LNCAP (cell line): Measurements from ENCODE around the gene ZNF547.

Experiments
- TF ChIP-seq, protein P1 (sequence below): fragments of 450-650 bp; IDR thresholded peaks from 2 replicates; pipeline ENCODE4 v1.5.1; 2017; ENCODE audit warnings: mild to moderate bottlenecking

ZNF547 gene

DNA sequence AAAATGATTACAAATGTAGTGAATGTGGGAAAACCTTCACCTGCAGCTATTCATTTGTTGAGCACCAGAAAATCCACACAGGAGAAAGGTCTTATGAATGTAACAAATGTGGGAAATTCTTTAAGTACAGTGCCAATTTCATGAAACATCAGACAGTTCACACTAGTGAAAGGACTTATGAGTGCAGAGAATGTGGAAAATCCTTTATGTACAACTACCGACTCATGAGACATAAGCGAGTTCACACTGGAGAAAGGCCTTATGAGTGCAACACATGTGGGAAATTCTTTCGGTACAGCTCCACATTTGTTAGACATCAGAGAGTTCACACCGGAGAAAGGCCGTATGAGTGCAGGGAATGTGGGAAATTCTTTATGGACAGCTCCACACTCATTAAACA is 35.5 kb downstream of the ZNF547 start:
- TF ChIP-seq, protein P1, sequence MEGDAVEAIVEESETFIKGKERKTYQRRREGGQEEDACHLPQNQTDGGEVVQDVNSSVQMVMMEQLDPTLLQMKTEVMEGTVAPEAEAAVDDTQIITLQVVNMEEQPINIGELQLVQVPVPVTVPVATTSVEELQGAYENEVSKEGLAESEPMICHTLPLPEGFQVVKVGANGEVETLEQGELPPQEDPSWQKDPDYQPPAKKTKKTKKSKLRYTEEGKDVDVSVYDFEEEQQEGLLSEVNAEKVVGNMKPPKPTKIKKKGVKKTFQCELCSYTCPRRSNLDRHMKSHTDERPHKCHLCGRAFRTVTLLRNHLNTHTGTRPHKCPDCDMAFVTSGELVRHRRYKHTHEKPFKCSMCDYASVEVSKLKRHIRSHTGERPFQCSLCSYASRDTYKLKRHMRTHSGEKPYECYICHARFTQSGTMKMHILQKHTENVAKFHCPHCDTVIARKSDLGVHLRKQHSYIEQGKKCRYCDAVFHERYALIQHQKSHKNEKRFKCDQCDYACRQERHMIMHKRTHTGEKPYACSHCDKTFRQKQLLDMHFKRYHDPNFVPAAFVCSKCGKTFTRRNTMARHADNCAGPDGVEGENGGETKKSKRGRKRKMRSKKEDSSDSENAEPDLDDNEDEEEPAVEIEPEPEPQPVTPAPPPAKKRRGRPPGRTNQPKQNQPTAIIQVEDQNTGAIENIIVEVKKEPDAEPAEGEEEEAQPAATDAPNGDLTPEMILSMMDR, result no peak

DNA sequence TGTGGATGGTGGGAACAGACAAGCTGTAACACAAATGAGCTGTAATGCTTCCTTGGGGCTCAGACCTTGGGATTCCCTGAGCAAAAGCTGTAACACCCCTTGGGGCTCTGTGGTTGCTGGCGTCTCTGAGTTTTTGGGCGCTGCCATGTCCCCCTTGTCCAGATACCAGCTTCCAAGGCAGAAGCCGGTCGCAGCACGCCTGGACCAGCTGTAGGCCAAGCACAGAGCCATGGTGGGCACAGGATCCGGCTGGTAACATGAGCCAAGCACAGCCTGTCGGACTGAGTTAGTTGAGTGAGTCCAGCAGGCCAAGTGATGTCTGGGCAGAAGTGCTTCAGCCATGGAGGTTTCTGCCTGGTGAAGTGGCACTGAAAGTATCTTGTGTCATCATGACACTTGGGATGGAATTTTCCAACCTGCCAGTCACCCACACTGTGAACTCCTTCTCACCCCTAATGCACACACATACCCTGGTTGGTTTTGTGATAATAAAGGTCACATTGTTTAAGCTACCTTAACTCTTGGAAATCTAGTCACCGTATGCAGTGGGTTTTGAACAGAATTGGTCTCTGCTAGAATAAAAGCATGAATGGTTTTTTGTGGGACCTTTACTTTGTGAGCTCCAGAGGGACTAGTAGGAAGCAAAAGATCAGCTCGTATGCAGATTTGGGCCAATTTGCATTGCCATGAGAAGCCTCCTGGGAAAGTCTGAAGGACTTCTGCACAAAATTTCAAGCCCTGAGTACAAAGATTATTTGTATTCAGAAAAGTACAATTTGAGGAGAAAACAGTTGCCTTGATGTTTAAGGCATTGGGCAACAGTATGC is 40.6 kb downstream of the ZNF547 start:
- TF ChIP-seq, protein P1, result no peak

DNA sequence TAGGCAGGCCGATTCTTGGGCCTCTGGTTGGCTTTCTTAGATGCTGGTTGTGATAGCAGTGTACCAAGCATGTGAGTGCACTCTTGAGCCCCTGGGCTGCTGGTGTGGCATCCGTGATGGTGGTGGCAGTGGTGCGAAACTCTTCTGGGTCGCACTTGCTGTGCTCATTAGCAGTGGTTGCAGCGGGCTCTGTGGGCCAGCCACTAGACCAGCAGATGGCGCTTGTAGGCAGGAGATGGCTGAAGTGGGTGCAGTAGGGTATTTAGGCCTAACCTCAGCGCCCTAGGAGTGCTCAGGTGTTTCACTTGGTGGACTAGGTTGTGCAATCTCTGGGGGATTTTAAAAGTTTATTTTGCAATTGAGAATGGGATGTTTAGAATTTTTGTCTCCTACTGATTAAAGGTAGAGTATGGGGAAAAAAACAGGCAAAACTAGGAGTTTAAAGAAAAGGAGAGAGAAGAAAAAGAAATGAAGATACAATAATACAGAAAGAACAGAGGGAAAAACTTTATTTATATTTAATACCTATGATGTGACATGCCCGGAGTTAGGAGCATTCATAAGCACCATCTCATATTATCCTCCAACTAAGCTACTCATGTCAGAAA is 43.3 kb downstream of the ZNF547 start:
- TF ChIP-seq, protein P1, result peak; percentile 77

DNA sequence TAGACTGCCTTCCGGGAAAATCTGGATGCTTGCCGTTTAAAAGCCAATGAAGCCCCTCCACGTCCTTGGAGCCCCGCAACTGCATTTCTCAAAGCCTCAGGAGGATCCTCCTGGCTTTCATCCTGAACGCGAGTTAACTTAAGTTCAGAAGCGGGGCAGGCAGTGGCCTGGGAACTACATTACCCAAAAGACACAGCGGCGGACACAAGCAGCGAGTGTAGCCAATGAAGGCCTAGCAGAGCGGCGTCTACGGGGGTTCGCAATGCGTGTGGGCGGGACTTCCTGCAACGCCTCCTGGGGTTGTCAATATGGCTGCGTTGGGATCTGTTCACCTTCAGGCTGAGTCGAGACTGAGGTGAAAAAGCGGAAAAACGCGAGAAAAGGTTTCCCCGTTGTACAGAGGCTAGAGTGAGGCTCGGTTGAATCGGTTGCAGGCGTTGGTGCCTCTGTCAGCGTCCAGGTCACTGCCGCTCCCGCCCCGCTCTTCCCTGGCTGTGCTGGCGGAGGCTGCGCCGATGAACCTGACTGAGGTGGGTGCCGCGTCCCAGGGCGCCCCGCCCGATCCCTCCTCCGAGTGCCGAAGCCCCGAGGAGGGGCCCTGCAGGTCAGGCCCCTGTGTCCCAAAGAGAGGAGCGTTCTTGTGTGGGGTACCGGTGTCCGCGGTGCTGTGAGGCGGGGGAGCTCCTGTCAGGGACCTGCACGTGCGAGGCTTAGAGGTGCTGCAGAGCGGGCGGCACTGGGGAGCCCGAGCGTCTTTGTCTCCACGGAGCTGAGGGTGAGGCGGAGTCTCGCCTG is 47.7 kb downstream of the ZNF547 start, which contains the start of gene ZNF17:
ZNF17 (plus strand) TSS at position 285 of the 795 bp plus-strand sequence. CDS start 2,455 bp downstream, outside the sequence.
- TF ChIP-seq, protein P1, result no peak

DNA sequence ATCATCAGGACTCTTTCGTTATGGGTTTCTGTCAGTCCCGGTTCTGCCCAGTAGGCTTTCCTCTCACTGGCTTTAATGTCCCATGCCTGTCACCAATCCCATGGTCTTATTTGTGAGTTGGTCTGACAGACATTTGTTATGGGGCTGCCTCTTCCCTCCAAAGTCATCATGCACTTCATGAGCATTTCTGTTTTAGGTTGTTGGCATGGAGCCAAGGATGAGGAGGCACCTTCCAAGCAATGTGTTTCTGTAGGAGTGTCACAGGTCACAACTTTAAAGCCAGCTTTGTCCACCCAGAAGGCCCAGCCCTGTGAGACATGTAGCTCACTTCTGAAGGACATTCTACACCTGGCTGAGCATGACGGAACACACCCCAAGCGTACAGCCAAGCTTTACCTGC is 56.1 kb downstream of the ZNF547 start:
- TF ChIP-seq, protein P1, result no peak

DNA sequence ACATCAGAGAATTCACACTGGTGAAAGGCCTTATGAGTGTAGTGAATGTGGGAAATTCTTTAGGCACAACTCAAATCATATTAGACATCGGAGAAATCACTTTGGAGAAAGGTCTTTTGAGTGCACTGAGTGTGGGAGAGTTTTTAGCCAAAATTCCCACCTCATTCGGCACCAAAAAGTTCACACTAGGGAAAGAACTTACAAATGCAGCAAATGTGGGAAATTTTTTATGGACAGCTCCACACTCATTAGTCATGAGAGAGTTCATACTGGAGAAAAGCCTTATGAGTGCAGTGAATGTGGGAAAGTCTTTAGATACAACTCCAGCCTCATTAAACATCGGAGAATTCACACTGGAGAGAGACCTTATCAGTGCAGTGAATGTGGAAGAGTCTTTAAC is 57.7 kb downstream of the ZNF547 start:
- TF ChIP-seq, protein P1, result no peak
